Ishikawa (cell line): ENCODE results near the gene FEM1C.

Experiments used
- CEBPB ChIP-seq: IDR thresholded peaks from 2 replicates; pipeline ENCODE4 v1.6.1; 2012
- CREB1 ChIP-seq: IDR thresholded peaks from 2 replicates; pipeline ENCODE4 v1.6.1; 2012; ENCODE audit warnings: low read depth
- EGR1 ChIP-seq: IDR thresholded peaks from 2 replicates; pipeline ENCODE4 v1.6.1; 2012
- EP300 ChIP-seq: IDR thresholded peaks from 2 replicates; pipeline ENCODE4 v1.6.1; 2012; ENCODE audit warnings: borderline replicate concordance
- FOXM1 ChIP-seq: IDR thresholded peaks from 2 replicates; pipeline ENCODE4 v1.6.1; 2012; ENCODE audit warnings: low read depth, borderline replicate concordance
- MAX ChIP-seq: IDR thresholded peaks from 2 replicates; pipeline ENCODE4 v1.6.1; 2012
- NFIC ChIP-seq: IDR thresholded peaks from 2 replicates; pipeline ENCODE4 v1.6.1; 2012
- RAD21 ChIP-seq: IDR thresholded peaks from 2 replicates; pipeline ENCODE4 v1.6.1; 2012; ENCODE audit warnings: low read depth
- REST ChIP-seq: IDR thresholded peaks from 2 replicates; pipeline ENCODE4 v1.6.1; 2012; ENCODE audit warnings: low read depth, mild to moderate bottlenecking
- TAF1 ChIP-seq: IDR thresholded peaks from 2 replicates; pipeline ENCODE4 v1.6.1; 2012; ENCODE audit warnings: low read depth, mild to moderate bottlenecking
- TCF12 ChIP-seq: IDR thresholded peaks from 2 replicates; pipeline ENCODE4 v1.6.1; 2012; ENCODE audit warnings: low read depth
- TEAD4 ChIP-seq: IDR thresholded peaks from 2 replicates; pipeline ENCODE4 v1.6.1; 2012
- USF1 ChIP-seq: IDR thresholded peaks from 2 replicates; pipeline ENCODE4 v1.6.1; 2012
- YY1 ChIP-seq: IDR thresholded peaks from 2 replicates; pipeline ENCODE4 v1.6.1; 2012; ENCODE audit warnings: low read depth
- ZBTB7A ChIP-seq: IDR thresholded peaks from 2 replicates; pipeline ENCODE4 v1.6.1; 2012; ENCODE audit warnings: low read depth

Gene FEM1C

GRCh38 chr5:115558388-115558956 lies 13.9 kb upstream of the FEM1C start:
- no peak for TF ChIP-seq CREB1
- TF ChIP-seq CEBPB = no peak

GRCh38 chr5:115557667-115558387 lies 13.3 kb upstream of the FEM1C start:
- TF ChIP-seq TEAD4 (no peak), USF1 (no peak), RAD21 (no peak), TAF1 (no peak), CEBPB (no peak), YY1 (no peak), CREB1 (no peak), TCF12 (no peak), REST (no peak), ZBTB7A (no peak), FOXM1 (no peak), MAX (no peak), EP300 (no peak), NFIC (no peak), EGR1 (no peak)

GRCh38 chr5:115556276-115556675 lies 11.7 kb upstream of the FEM1C start:
- no peak for TF ChIP-seq MAX
- no peak for TF ChIP-seq NFIC
- no peak for TF ChIP-seq EP300
- TF ChIP-seq TEAD4 = no peak
- TF ChIP-seq REST = no peak
- TF ChIP-seq EGR1 = no peak
- TF ChIP-seq CREB1 = no peak
- no peak for TF ChIP-seq YY1
- TF ChIP-seq TCF12 = no peak
- no peak for TF ChIP-seq FOXM1
- TF ChIP-seq USF1 = no peak
- no peak for TF ChIP-seq TAF1
- no peak for TF ChIP-seq ZBTB7A
- TF ChIP-seq CEBPB = no peak
- TF ChIP-seq RAD21 = no peak

- TF ChIP-seq RAD21 (no peak), FOXM1 (no peak), CREB1 (no peak), USF1 (no peak), YY1 (no peak)
Measured at GRCh38 chr5:115555084-115555633, 10.6 kb upstream of the FEM1C start.

- no peak for TF ChIP-seq RAD21
- TF ChIP-seq EGR1 = no peak
Measured at GRCh38 chr5:115553082-115553481, 8.5 kb upstream of the FEM1C start.

- TF ChIP-seq REST = no peak
- TF ChIP-seq RAD21 = no peak
- no peak for TF ChIP-seq TCF12
- no peak for TF ChIP-seq FOXM1
- no peak for TF ChIP-seq TEAD4
- TF ChIP-seq EGR1 = no peak
- no peak for TF ChIP-seq USF1
- no peak for TF ChIP-seq NFIC
- TF ChIP-seq CREB1 = no peak
- TF ChIP-seq EP300 = no peak
- no peak for TF ChIP-seq ZBTB7A
- TF ChIP-seq TAF1 = no peak
- TF ChIP-seq MAX = no peak
- no peak for TF ChIP-seq CEBPB
Measured at GRCh38 chr5:115551415-115551814, 6.8 kb upstream of the FEM1C start.
